Esophagus muscularis mucosa (tissue), 4 donors: ENCODE measurements around the gene TRIM33. TPM values are rescaled to one million over a fixed set of nuclear protein-coding genes. Genes with fewer than 3 reads are reported as not detected.
A peak's percentile ranks its signal among the peaks of the same experiment; 100 is the strongest.

Experiments
- DNase-seq: peaks from one replicate; pipeline ENCODE4 v3.0.0-alpha.2; 2017; ENCODE audit errors: extremely low spot score
- H3K27ac ChIP-seq, 4 donors: fragments of 200-600 bp; sonication (generic); replicated peaks in 1 of 4; 1 replicate in 3 of 4; 2 replicates in 1 of 4; pipeline ENCODE4 v1.5.1; 2016 to 2019; ENCODE audit warnings: mild to moderate bottlenecking in 1 of 4
- H3K27me3 ChIP-seq, 4 donors: fragments of 200-600 bp; sonication (generic); one replicate each; pipeline versions ENCODE4 v1.5.1 to v1.6.0; 2016 to 2019
- H3K36me3 ChIP-seq, 4 donors: fragments of 200-600 bp; sonication (generic); one replicate each; pipeline ENCODE4 v1.5.1; 2016 to 2019
- H3K4me1 ChIP-seq, 4 donors: fragments of 200-600 bp; sonication (generic); one replicate each; pipeline ENCODE4 v1.5.1; 2016 to 2019
- H3K4me3 ChIP-seq, 4 donors: fragments of 200-600 bp; sonication (generic); 1 replicate in 2 of 4; 2 replicates in 2 of 4; pipeline ENCODE4 v1.5.1; 2016 to 2019; ENCODE audit warnings: mild to moderate bottlenecking in 4 of 4, moderate library complexity in 1 of 4
- H3K9me3 ChIP-seq, 4 donors: fragments of 200-600 bp; sonication (generic); 1 replicate in 3 of 4; 2 replicates in 1 of 4; pipeline ENCODE4 v1.5.1; 2016 to 2019
- EP300 ChIP-seq: sonication (generic); formaldehyde crosslinking; IDR thresholded peaks from one replicate; pipeline ENCODE4 v1.6.1; 2017; ENCODE audit warnings: antibody characterized with exemption
- POLR2A ChIP-seq: fragments of 450-650 bp; IDR thresholded peaks from one replicate; pipeline ENCODE4 v1.6.1; 2017; ENCODE audit warnings: antibody characterized with exemption, moderate library complexity, mild to moderate bottlenecking, low read depth
- POLR2AphosphoS5 ChIP-seq, 2 donors: sonication (generic); formaldehyde crosslinking; IDR thresholded peaks; one replicate each; pipeline ENCODE4 v1.6.1; 2017; ENCODE audit warnings: antibody characterized with exemption in 2 of 2
- WGBS: methylation state at CpG from one replicate; pipeline ENCODE4 v1.1.5; 2018; 5-methylcytosine and 5-hydroxymethylcytosine counted together
- intact Hi-C: fragments of 100-400 bp; cut with DNase I; formaldehyde crosslinking; loops from one replicate; pipeline ENCODE4 v1.15.1; 2023
- total RNA-seq, 4 donors: library from RNA; depleted of rRNA; stranded (reverse); fragments of >200 nt; gene quantifications; one replicate each; pipeline versions ENCODE4 v1.1.0 to v1.2.1, GENCODE V29; 2016
- TF ChIP-seq, protein P1 (sequence below), 3 experiments: fragments of 200-600 bp in 2 of 3; fragments of 450-650 bp in 1 of 3; sonication (generic) in 2 of 3; IDR thresholded peaks; one replicate each; pipeline ENCODE4 v1.5.1; 2017 to 2019; ENCODE audit warnings: antibody characterized with exemption in 3 of 3, mild to moderate bottlenecking in 2 of 3, moderate library complexity in 1 of 3

TRIM33 gene
- total RNA-seq, 4 donors from 2014 or later: 28.0 to 36.6 (median 29.5) TPM

DNA sequence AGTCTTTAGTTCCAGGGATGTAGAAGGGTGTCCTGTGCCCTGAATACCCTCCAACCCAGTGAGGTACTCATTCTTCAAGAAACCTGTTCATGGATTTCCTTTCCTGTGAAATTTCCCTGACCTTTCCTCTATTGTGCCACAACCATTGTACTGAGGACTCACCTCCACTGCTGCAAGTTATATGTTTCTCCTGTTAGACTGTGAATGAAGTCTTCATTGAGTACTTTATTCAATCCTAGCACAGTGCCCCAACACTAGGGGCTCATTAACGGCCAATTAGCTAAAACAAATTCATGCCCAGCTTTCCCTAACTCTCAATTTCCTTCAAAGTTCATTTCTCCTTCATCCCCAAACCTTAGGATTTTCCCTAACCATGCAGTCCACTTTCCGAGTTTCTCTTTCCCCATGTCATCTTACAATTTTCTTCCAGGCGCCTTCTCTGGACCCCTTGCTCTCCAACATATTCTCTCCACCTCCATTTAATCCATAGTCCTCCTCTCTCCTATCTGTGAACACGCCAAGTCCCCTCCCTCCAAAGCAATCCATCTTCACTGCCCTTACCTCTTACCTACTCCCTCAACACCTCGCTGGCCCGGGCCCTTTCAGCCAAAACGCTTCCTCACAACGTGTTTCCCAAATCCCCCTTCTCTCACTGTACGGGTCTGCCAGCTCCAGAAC, 1.3 kb downstream of the TRIM33 start:
- Histone ChIP-seq H3K36me3 (no peaks in the 10 kb centered on the region), H3K9me3 (no peaks in the 10 kb centered on the region), H3K27me3 (no peaks in the 10 kb centered on the region), H3K27ac (peak overlapping the region; percentile 95 to 98 (median 98)), H3K4me1 (peaks cover 18 to 61% (median 47%) of the 10 kb centered on the region in 4 donors), H3K4me3 (peak overlapping the region; percentile 81 to 100 (median 98))
- intact Hi-C loops: loop anchor here (5.0 kb wide), 4 partner anchors 68 to 208 kb away; partner anchors contain the start of gene NRAS
- 5% methylated on average over 9 of the region's 9 CpGs for WGBS
- DNase-seq: no peak
- TF ChIP-seq, protein P1, sequence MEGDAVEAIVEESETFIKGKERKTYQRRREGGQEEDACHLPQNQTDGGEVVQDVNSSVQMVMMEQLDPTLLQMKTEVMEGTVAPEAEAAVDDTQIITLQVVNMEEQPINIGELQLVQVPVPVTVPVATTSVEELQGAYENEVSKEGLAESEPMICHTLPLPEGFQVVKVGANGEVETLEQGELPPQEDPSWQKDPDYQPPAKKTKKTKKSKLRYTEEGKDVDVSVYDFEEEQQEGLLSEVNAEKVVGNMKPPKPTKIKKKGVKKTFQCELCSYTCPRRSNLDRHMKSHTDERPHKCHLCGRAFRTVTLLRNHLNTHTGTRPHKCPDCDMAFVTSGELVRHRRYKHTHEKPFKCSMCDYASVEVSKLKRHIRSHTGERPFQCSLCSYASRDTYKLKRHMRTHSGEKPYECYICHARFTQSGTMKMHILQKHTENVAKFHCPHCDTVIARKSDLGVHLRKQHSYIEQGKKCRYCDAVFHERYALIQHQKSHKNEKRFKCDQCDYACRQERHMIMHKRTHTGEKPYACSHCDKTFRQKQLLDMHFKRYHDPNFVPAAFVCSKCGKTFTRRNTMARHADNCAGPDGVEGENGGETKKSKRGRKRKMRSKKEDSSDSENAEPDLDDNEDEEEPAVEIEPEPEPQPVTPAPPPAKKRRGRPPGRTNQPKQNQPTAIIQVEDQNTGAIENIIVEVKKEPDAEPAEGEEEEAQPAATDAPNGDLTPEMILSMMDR (IDR thresholded peaks at IDR 0.05): no peak
- TF ChIP-seq EP300: no peak
- TF ChIP-seq POLR2A: no peak

DNA sequence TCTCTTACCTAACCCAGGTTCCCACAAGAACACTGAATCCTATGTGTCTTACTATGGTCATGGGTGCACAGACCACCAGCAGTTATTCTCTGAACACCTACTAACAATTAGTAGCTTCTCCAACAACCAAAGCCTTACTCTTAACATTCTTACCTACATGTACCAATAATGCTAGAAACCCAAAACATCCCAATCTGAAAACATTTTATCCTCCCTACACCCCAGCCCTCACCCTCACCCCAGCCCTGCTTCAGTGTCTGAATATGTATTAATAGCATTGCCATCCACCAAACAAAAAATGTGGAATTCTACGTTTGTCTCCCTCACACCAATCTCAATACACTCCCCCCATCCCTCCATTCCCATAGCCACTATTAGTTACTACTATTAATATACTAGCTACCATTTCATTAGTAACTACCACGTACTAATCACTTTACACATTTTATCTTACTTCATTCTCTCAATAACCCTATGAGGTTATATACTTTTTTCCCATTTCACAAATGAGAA, 2.6 kb downstream of the TRIM33 start:
- Histone ChIP-seq H3K9me3 (no peaks in the 10 kb centered on the region), H3K36me3 (no peaks in the 10 kb centered on the region), H3K4me3 (no peak overlapping the region), H3K27me3 (no peaks in the 10 kb centered on the region), H3K4me1 (peaks cover 18 to 73% (median 58%) of the 10 kb centered on the region in 4 donors), H3K27ac (no peak overlapping the region)
- DNase-seq: no peak
- no peak for TF ChIP-seq POLR2AphosphoS5 (IDR thresholded peaks at IDR 0.05)
- no peak for TF ChIP-seq POLR2A
- TF ChIP-seq EP300: no peak
- TF ChIP-seq, protein P1 (IDR thresholded peaks at IDR 0.05): no peak
- intact Hi-C loops: no loop called here
- WGBS: 66% methylated on average over 2 of the region's 2 CpGs

DNA sequence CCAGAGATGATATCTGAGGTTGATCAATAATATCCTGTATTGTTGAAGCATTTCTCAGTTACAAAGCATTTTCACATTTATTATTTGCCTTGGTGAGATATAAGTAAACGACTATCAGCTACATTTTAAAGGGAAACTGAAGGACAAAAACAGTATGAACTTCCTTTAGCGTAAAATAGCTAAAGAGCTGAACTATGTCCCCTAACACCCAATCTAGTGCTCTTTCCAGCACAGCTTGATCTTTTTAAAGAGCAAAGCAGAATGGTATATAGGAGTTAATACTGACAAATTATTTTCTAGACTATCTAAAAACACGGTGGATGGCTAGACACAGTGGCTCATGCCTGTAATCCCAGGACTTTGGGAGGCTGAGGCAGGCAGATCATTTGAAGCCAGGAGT, 3.5 kb downstream of the TRIM33 start:
- Histone ChIP-seq H3K4me1 (peaks cover 16 to 75% (median 63%) of the 10 kb centered on the region in 4 donors), H3K27me3 (no peaks in the 10 kb centered on the region)
- 56% methylated on average over 3 of the region's 3 CpGs for WGBS

DNA sequence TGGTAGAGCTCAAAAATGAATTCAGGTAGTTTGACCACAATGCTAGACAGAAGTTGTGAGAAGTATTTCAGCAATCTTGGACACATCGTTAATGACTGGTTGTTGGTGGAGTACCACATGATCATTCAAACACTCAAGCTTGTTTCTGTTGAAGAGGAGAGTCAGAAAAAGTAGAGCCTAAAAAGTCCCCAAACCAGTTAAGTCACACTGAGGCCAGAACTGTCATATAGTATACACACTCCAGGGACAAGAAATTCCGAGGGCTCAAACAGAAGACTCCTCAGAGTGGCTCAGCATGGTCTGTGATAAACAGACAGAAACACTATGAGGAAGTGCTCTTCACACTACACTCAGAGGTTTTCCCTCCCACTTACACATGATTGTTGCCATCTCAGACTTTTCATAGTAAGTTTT, 5.8 kb downstream of the TRIM33 start:
- Histone ChIP-seq H3K4me3 (no peak overlapping the region), H3K27ac (no peak overlapping the region), H3K9me3 (no peaks in the 10 kb centered on the region), H3K27me3 (no peaks in the 10 kb centered on the region), H3K4me1 (peaks cover 13 to 70% (median 64%) of the 10 kb centered on the region in 4 donors), H3K36me3 (no peaks in the 10 kb centered on the region)
- 83% methylated on average over 2 of the region's 2 CpGs for WGBS
- TF ChIP-seq POLR2AphosphoS5 (IDR thresholded peaks at IDR 0.05) (no peak), POLR2A (no peak), EP300 (no peak)
- TF ChIP-seq, protein P1 (IDR thresholded peaks at IDR 0.05): no peak
- intact Hi-C loops: no loop called here
- no peak for DNase-seq

More for the DNA sequence above, 3.5 kb downstream of the TRIM33 start:
- no peak for DNase-seq
- H3K9me3 ChIP-seq: no peaks in the 10 kb centered on the region
- H3K36me3 ChIP-seq: no peaks in the 10 kb centered on the region
- H3K27ac ChIP-seq: no peak overlapping the region
- TF ChIP-seq, protein P1 (IDR thresholded peaks at IDR 0.05): no peak
- TF ChIP-seq EP300 (no peak), POLR2A (no peak), POLR2AphosphoS5 (IDR thresholded peaks at IDR 0.05) (no peak)
- no peak overlapping the region for H3K4me3 ChIP-seq
- intact Hi-C loops: no loop called here
